Heart right ventricle (tissue), 16 donors: ENCODE data around the gene GALNTL6. TPM values are rescaled to one million over a fixed set of nuclear protein-coding genes. Genes with fewer than 3 reads are reported as not detected.

Source experiments
- ATAC-seq, 8 donors: fragments of 200-7000 bp; cut with Tn5 transposase; one replicate each; pipeline ENCODE4 v1.9.1; 2020; ENCODE audit warnings: mild to moderate bottlenecking in 8 of 8, moderate library complexity in 8 of 8, moderate number of reproducible peaks in 1 of 8
- DNase-seq, 2 donors: peaks; one replicate each; pipeline ENCODE4 v3.0.0-alpha.2; 2020
- H3K27ac ChIP-seq, 10 donors: fragments of 200-600 bp; sonication (generic) in 2 of 10; one replicate each; pipeline versions ENCODE4 v1.5.0 to v1.8.0; 2020 to 2022; ENCODE audit warnings: mild to moderate bottlenecking in 3 of 10
- H3K27me3 ChIP-seq, 7 donors: fragments of 200-600 bp; one replicate each; pipeline ENCODE4 v1.8.0; 2021 to 2022; ENCODE audit warnings: mild to moderate bottlenecking in 2 of 7
- H3K36me3 ChIP-seq, 9 donors: fragments of 200-600 bp; sonication (generic) in 1 of 9; one replicate each; pipeline versions ENCODE4 v1.5.0 to v1.8.0; 2020 to 2022; ENCODE audit warnings: mild to moderate bottlenecking in 2 of 9
- H3K4me1 ChIP-seq, 9 donors: fragments of 200-600 bp; sonication (generic) in 1 of 9; one replicate each; pipeline versions ENCODE4 v1.5.0 to v1.8.0; 2020 to 2022; ENCODE audit warnings: mild to moderate bottlenecking in 4 of 9
- H3K4me3 ChIP-seq, 10 donors: fragments of 200-600 bp; sonication (generic) in 2 of 10; one replicate each; pipeline versions ENCODE4 v1.5.0 to v1.8.0; 2020 to 2022; ENCODE audit warnings: mild to moderate bottlenecking in 7 of 10, moderate library complexity in 2 of 10
- H3K9me3 ChIP-seq, 11 donors: fragments of 200-600 bp in 10 of 11; sonication (generic) in 2 of 11; one replicate each; pipeline versions ENCODE4 v1.5.0 to v1.8.0; 2013 to 2022; ENCODE audit warnings: mild to moderate bottlenecking in 2 of 11, control low read depth in 1 of 11, moderate library complexity in 1 of 11
- WGBS, 2 donors: extraction: QIAGEN DNeasy Blood & Tissue Kit; methylation state at CpG; one replicate each; pipeline ENCODE4 v1.1.7; 2013; ENCODE audit warnings: inconsistent platforms in 1 of 2; 5-methylcytosine and 5-hydroxymethylcytosine counted together
- intact Hi-C, 10 donors: fragments of 100-400 bp; cut with DNase I; formaldehyde crosslinking; loops; one replicate each; pipeline versions ENCODE4 v1.11.1 to v1.14.2; 2022
- polyA plus RNA-seq, 2 donors: library from polyadenylated mRNA; stranded (reverse); fragments of 200-250 nt; gene quantifications; one replicate each; pipeline ENCODE4 v1.2.3, GENCODE V29; 2013
- total RNA-seq, 10 donors: library from RNA; stranded (reverse); fragmentation: NEBNext Ultra II Directional in 3 of 10; extraction: Animal tissue kit (Norgen Biotek cat#: 25700) in 3 of 10; gene quantifications; one replicate each; pipeline versions ENCODE4 v1.2.1 to v1.2.4, GENCODE V29; 2021 to 2023
- TF ChIP-seq, protein P1 (sequence below), 9 donors: fragments of 200-600 bp; sonication (generic) in 2 of 9; IDR thresholded peaks; one replicate each; pipeline versions ENCODE4 v1.5.0 to v1.8.0; 2021 to 2022; ENCODE audit warnings: antibody characterized with exemption in 9 of 9, mild to moderate bottlenecking in 5 of 9, moderate library complexity in 1 of 9
- donor health status: Arrhythmogenic right ventricular cardiomyopathy.
- donor health status: ischemic (EF 13 %, LVEDD 7.1; RV severe dilation, severe dysfunction).
- donor health status: healthy with polysubstance abuse.
- donor health status: DM: no; HTN: yes; CAD: no.
- donor health status: DM: no; HTN: no; CAD: no.
- donor health status: ischemic (EF 25% LVEDD 6.9; RV normal size, moderate dysfunction).
- donor health status: ischemic (EF 25% LVEDD 5.7; RV mildly dilated, moderate dysfunction).
- donor health status: healthy.
- donor health status: DM: yes; HTN: yes; CAD: no.
- donor health status: Ischemic cardiomyopathy.
- donor health status: ischemic (EF 35%, LVEDD 5.7; RV mildly dilated, moderate dysfunction).
- donor health status: nonischemic (EF 11% LVEDD 7.7; RV severe dilation, severe dysfunction).
- donor health status: DM: yes; HTN: yes; CAD: no.
- donor health status: PGD.
- donor health status: ischemic (EF 29% LVEDD 5.4; RV normal size, mild dysfunction).
- donor health status: nonischemic (EF 23%, LVEDD 6.1; RV moderate dilation, normal function).

The GALNTL6 gene
- total and polyA plus RNA-seq, 12 donors, result 0.14 to 2.6 (median 0.49) TPM; not detected in 6

DNA sequence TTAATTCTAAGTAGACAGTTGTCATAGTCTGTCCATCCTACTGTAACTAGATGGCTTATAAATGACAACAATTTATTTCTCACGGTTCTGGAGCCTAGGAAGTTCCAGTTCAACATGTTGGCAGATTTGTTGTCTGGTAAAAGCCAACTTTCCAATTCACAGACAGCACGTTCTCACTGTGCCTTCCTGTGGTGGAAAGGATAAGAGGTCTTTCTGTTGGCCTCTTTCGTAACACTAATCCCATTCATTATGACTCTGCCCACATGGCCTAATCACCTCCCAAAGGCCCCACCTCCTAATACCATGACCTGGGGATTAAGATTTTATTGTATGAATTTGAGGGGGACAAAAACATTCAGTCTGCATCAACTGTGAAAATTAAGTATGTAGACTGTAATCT lies 83.2 kb downstream of the GALNTL6 start:
- 62 to 64% methylated on average over 3 of the region's 3 CpGs for WGBS, 2 donors
- H3K27me3 ChIP-seq, result no peaks in the 10 kb centered on the region
- H3K27ac ChIP-seq, result no peak overlapping the region
- H3K9me3 ChIP-seq, result peaks cover 0 to 19% (median 0%) of the 10 kb centered on the region in 11 donors
- no peak overlapping the region for H3K4me3 ChIP-seq
- ATAC-seq (no peak), DNase-seq (no peak)
- H3K36me3 ChIP-seq, result no peaks in the 10 kb centered on the region
- TF ChIP-seq, protein P1, sequence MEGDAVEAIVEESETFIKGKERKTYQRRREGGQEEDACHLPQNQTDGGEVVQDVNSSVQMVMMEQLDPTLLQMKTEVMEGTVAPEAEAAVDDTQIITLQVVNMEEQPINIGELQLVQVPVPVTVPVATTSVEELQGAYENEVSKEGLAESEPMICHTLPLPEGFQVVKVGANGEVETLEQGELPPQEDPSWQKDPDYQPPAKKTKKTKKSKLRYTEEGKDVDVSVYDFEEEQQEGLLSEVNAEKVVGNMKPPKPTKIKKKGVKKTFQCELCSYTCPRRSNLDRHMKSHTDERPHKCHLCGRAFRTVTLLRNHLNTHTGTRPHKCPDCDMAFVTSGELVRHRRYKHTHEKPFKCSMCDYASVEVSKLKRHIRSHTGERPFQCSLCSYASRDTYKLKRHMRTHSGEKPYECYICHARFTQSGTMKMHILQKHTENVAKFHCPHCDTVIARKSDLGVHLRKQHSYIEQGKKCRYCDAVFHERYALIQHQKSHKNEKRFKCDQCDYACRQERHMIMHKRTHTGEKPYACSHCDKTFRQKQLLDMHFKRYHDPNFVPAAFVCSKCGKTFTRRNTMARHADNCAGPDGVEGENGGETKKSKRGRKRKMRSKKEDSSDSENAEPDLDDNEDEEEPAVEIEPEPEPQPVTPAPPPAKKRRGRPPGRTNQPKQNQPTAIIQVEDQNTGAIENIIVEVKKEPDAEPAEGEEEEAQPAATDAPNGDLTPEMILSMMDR (IDR thresholded peaks at IDR 0.05), result no peak
- H3K4me1 ChIP-seq, result no peaks in the 10 kb centered on the region
- intact Hi-C loops, result no loop called here

DNA sequence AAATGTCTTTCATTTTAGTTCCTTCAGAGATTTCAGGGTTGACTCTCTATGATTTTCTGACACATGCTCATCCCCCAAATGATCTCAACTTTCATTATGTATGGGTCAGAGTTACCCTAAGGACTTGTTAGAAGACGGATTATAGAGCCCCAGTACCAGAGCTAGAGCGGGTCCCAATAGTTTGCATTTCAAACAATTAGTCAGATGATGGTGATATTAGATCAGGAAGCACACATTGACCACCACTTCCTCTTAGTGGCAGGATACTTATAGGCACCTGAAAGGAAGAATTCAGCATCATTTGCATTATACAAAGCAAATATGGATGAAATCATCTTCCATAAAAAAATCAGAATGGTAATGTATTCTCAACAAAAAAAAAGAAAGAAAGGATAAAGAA lies 106.1 kb downstream of the GALNTL6 start:
- TF ChIP-seq, protein P1 (IDR thresholded peaks at IDR 0.05), result no peak
- WGBS, 2 donors, result 78 to 79% methylated on average over 2 of the region's 2 CpGs
- H3K36me3 ChIP-seq, result no peaks in the 10 kb centered on the region
- H3K27me3 ChIP-seq, result no peaks in the 10 kb centered on the region
- no peak overlapping the region for H3K4me3 ChIP-seq
- peaks cover 0 to 10% (median 0%) of the 10 kb centered on the region in 11 donors for H3K9me3 ChIP-seq
- no peak overlapping the region for H3K27ac ChIP-seq
- no peaks in the 10 kb centered on the region for H3K4me1 ChIP-seq
- ATAC-seq, result no peak
- intact Hi-C loops, result no loop called here
- DNase-seq, result no peak

DNA sequence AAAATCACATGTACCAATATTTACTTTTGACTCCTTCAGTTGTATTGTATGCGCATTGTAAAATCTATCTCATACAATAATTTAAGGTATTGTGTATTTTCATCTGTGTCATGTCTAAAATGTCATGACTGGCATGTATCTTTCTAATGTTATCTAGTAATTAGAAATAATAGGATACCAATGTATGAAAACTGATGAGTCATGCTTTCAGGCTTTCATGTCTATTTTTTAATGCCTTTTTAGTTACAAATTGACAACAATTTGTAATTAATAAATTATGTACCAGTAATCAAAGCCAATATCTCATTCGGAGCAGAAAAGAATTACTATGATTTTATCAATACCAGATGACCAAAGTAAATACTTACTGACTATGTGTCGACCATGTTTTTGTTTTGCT lies 107.7 kb downstream of the GALNTL6 start:
- 82 to 87% methylated on average over 3 of the region's 3 CpGs for WGBS, 2 donors
- intact Hi-C loops, result no loop called here
- Histone ChIP-seq H3K27me3 (no peaks in the 10 kb centered on the region), H3K4me1 (no peaks in the 10 kb centered on the region), H3K4me3 (no peak overlapping the region), H3K27ac (no peak overlapping the region), H3K9me3 (peaks cover 0 to 10% (median 0%) of the 10 kb centered on the region in 11 donors), H3K36me3 (no peaks in the 10 kb centered on the region)
- TF ChIP-seq, protein P1 (IDR thresholded peaks at IDR 0.05), result no peak
- ATAC-seq (no peak), DNase-seq (no peak)

DNA sequence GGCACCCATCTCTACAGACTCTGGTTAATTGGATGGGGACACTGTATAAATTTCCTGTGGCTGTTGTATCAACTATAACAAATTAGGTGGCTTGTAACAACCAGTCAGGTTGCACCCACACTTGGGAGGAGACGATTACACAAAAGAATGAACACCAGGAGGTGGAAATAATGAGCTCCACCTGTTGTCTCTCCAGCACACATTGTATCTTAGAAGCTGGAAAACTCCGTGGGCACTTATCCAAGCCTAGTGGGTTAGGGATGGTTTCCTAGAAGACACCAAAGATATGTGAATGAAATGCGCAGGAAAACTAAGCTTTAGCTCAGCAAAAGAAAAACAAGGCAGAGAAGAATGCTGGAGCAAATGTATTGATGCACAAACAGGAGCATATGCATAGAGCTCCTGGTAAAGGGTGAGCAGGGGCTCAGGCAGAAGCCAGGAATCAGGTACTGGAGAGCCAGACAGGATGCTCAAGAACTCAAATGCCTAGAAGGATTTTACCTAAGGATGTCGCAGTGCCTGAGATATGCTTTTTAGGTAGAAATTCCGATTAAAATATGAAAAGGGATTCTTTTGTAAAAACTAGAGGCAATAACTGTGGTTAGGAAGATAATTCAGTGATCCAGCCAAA lies 111.7 kb downstream of the GALNTL6 start:
- Histone ChIP-seq H3K27me3 (no peaks in the 10 kb centered on the region), H3K27ac (no peak overlapping the region), H3K4me1 (no peaks in the 10 kb centered on the region), H3K9me3 (peaks cover 0 to 5% (median 0%) of the 10 kb centered on the region in 11 donors), H3K36me3 (no peaks in the 10 kb centered on the region), H3K4me3 (no peak overlapping the region)
- ATAC-seq, result no peak
- intact Hi-C loops, result no loop called here
- TF ChIP-seq, protein P1 (IDR thresholded peaks at IDR 0.05), result no peak
- no peak for DNase-seq
- 63 to 65% methylated on average over 5 of the region's 5 CpGs for WGBS, 2 donors
